Measurements from ENCODE around the gene SLBP. TPM values are rescaled to one million over a fixed set of nuclear protein-coding genes. Genes with fewer than 3 reads are reported as not detected.

SLBP gene
- total RNA-seq, 4 donors from 2014 or later: 17.0 to 25.6 (median 21.0) TPM

- Histone ChIP-seq H3K4me1 (no peaks in the 10 kb centered on the region), H3K9me3 (no peaks in the 10 kb centered on the region), H3K36me3 (no peaks in the 10 kb centered on the region), H3K27ac (no peak overlapping the region), H3K4me3 (no peak overlapping the region), H3K27me3 (no peaks in the 10 kb centered on the region)
- intact Hi-C loops (cut with DNase I; ENCODE audit: low total_unique reads): no loop called here
- in situ Hi-C loops (cut with MboI; ENCODE audit: low sequenced_read_pairs in 4 of 4): loop anchor here (10.0 to 25.0 kb wide), 3 partner anchors 137 to 155 kb away; no protein-coding TSS in a partner anchor
- TF ChIP-seq CTCF (IDR thresholded peaks at IDR 0.05 in 4 of 5, conservative IDR thresholded peaks at IDR 0.05 in 1 of 5) (no peak), POLR2A (IDR thresholded peaks at IDR 0.05) (no peak)
- ATAC-seq: no peak
- DNase-seq: no peak
Observed at GRCh38 chr4:1749826-1750225, 37.7 kb upstream of the SLBP start.

GRCh38 chr4:1749370-1749769 lies 37.3 kb upstream of the SLBP start:
- in situ Hi-C loops (cut with MboI; ENCODE audit: low sequenced_read_pairs in 4 of 4) (loop anchor here (10.0 to 25.0 kb wide), 3 partner anchors 138 to 155 kb away; no protein-coding TSS in a partner anchor), intact Hi-C loops (cut with DNase I; ENCODE audit: low total_unique reads) (no loop called here)
- ATAC-seq: no peak
- Histone ChIP-seq H3K4me3 (no peak overlapping the region), H3K4me1 (no peaks in the 10 kb centered on the region), H3K27ac (no peak overlapping the region), H3K27me3 (no peaks in the 10 kb centered on the region), H3K9me3 (no peaks in the 10 kb centered on the region), H3K36me3 (no peaks in the 10 kb centered on the region)
- TF ChIP-seq CTCF (IDR thresholded peaks at IDR 0.05 in 4 of 5, conservative IDR thresholded peaks at IDR 0.05 in 1 of 5): no peak
- TF ChIP-seq POLR2A (IDR thresholded peaks at IDR 0.05): no peak
- no peak for DNase-seq

GRCh38 chr4:1748465-1748995 lies 36.4 kb upstream of the SLBP start:
- ATAC-seq (no peak), DNase-seq (no peak)
- Histone ChIP-seq H3K4me1 (no peaks in the 10 kb centered on the region), H3K9me3 (no peaks in the 10 kb centered on the region), H3K27me3 (no peaks in the 10 kb centered on the region), H3K4me3 (no peak overlapping the region), H3K27ac (no peak overlapping the region), H3K36me3 (no peaks in the 10 kb centered on the region)
- intact Hi-C loops (cut with DNase I; ENCODE audit: low total_unique reads) (no loop called here), in situ Hi-C loops (cut with MboI; ENCODE audit: low sequenced_read_pairs in 4 of 4) (loop anchor here (10.0 to 25.0 kb wide), 3 partner anchors 139 to 156 kb away; no protein-coding TSS in a partner anchor)
- TF ChIP-seq CTCF (IDR thresholded peaks at IDR 0.05 in 4 of 5, conservative IDR thresholded peaks at IDR 0.05 in 1 of 5) (peak; percentile 32 to 75 (median 71)), POLR2A (IDR thresholded peaks at IDR 0.05) (no peak)

GRCh38 chr4:1747603-1747967 lies 35.5 kb upstream of the SLBP start:
- Histone ChIP-seq H3K4me3 (no peak overlapping the region), H3K9me3 (no peaks in the 10 kb centered on the region), H3K36me3 (no peaks in the 10 kb centered on the region), H3K27ac (no peak overlapping the region), H3K4me1 (no peaks in the 10 kb centered on the region), H3K27me3 (no peaks in the 10 kb centered on the region)
- intact Hi-C loops (cut with DNase I; ENCODE audit: low total_unique reads) (loop anchor here (2.0 kb wide), 1 partner anchor 63 kb away; no protein-coding TSS in a partner anchor), in situ Hi-C loops (cut with MboI; ENCODE audit: low sequenced_read_pairs in 4 of 4) (loop anchor here (10.0 to 25.0 kb wide), 3 partner anchors 140 to 157 kb away; no protein-coding TSS in a partner anchor)
- no peak for ATAC-seq
- TF ChIP-seq POLR2A (IDR thresholded peaks at IDR 0.05) (no peak), CTCF (IDR thresholded peaks at IDR 0.05 in 4 of 5, conservative IDR thresholded peaks at IDR 0.05 in 1 of 5) (no peak)
- no peak for DNase-seq
